ENCODE results near the gene BSPRY. TPM values are rescaled to one million over a fixed set of nuclear protein-coding genes. Genes with fewer than 3 reads are reported as not detected.
"Not testable (repeated sequence)": the region's sequence is repeated elsewhere in the genome, so short reads cannot be mapped to it uniquely, and the experiment has no call there.

BSPRY gene
- total RNA-seq, 1 donor from 2014 or later, result 10.8 TPM

DNA sequence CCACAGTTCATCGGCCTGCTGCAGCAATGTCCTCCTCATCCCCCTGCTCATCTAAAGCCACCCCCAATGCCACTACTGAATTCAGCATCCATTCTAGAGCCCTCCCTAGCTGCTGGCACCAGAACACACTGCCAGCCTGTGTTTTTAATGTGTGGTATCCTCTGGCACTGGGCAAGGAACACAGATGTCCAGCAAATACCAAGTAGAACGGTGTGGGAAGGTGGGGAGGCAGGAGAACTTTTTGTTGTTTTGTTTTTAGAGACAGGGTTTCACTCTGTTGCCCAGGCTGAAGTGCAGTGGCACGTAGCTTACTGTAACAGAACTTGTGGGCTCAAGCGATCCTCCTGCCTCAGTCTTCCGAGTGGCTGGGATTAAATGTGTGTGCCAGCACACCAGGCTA, 22.7 kb downstream of the BSPRY start:
- no peaks in the 10 kb centered on the region for H3K36me3 ChIP-seq
- DNase-seq, result no peak
- no peak overlapping the region for H3K27ac ChIP-seq
- no peaks in the 10 kb centered on the region for H3K9me3 ChIP-seq
- intact Hi-C loops (cut with DNase I), result no loop called here
- H3K27me3 ChIP-seq, result no peaks in the 10 kb centered on the region
- no peak for ATAC-seq
- H3K4me3 ChIP-seq, result no peak overlapping the region
- no peaks in the 10 kb centered on the region for H3K4me1 ChIP-seq
- TF ChIP-seq, protein P1, sequence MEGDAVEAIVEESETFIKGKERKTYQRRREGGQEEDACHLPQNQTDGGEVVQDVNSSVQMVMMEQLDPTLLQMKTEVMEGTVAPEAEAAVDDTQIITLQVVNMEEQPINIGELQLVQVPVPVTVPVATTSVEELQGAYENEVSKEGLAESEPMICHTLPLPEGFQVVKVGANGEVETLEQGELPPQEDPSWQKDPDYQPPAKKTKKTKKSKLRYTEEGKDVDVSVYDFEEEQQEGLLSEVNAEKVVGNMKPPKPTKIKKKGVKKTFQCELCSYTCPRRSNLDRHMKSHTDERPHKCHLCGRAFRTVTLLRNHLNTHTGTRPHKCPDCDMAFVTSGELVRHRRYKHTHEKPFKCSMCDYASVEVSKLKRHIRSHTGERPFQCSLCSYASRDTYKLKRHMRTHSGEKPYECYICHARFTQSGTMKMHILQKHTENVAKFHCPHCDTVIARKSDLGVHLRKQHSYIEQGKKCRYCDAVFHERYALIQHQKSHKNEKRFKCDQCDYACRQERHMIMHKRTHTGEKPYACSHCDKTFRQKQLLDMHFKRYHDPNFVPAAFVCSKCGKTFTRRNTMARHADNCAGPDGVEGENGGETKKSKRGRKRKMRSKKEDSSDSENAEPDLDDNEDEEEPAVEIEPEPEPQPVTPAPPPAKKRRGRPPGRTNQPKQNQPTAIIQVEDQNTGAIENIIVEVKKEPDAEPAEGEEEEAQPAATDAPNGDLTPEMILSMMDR (IDR thresholded peaks at IDR 0.05), result no peak

- H3K9me3 ChIP-seq, result no peaks in the 10 kb centered on the region
- TF ChIP-seq, protein P1 (IDR thresholded peaks at IDR 0.05), result no peak
- no peaks in the 10 kb centered on the region for H3K36me3 ChIP-seq
- DNase-seq (no peak), ATAC-seq (no peak)
- no peaks in the 10 kb centered on the region for H3K4me1 ChIP-seq
- no peaks in the 10 kb centered on the region for H3K27me3 ChIP-seq
- no peak overlapping the region for H3K27ac ChIP-seq
- intact Hi-C loops (cut with DNase I), result no loop called here
- no peak overlapping the region for H3K4me3 ChIP-seq
Observed at GRCh38 chr9:113373256-113373655, 23.9 kb downstream of the BSPRY start.

DNA sequence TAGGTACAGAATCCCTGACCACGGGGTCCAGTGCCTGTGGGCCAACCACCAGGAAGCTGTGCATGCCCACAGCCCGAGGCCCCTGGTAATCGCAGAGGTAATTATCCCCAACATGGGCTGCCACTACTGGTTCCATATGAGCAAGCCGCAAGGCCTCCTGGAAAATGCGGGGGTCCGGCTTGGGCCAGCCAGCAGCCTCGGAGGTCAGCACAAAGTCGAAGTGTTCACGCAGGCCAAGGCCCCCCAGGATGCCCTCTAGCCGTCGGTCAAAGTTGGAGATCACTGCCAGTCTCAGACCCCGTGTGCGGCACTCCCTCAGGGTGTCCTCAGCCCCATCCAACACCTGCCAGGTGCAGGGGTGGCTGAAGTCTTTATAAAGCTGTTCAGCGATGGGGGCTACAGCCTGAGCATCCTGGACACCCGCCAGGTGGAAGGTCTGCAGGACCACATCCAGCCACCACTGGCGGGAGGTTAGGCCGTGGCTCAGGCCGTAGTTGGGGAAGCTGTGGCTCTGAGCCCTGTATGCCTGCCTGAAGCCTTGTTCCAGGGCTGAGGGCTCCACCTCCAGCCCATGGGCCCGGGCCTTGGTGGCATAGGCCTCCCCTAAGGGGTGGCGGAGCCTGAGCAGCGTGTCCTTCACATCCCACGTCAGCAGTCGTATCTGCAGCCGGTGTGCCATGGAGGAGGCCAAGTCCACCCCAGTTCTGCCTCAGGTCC, 24.5 kb downstream of the BSPRY start:
- no peak for ATAC-seq
- Histone ChIP-seq H3K4me1 (no peaks in the 10 kb centered on the region), H3K4me3 (no peak overlapping the region), H3K9me3 (no peaks in the 10 kb centered on the region), H3K27ac (no peak overlapping the region), H3K27me3 (no peaks in the 10 kb centered on the region), H3K36me3 (no peaks in the 10 kb centered on the region)
- DNase-seq, result peak; percentile 55
- TF ChIP-seq, protein P1 (IDR thresholded peaks at IDR 0.05), result no peak
- intact Hi-C loops (cut with DNase I), result no loop called here

GRCh38 chr9:113375057-113376023, 26.0 kb downstream of the BSPRY start:
- no peak for ATAC-seq
- TF ChIP-seq, protein P1 (IDR thresholded peaks at IDR 0.05), result no peak
- Histone ChIP-seq H3K4me1 (no peaks in the 10 kb centered on the region), H3K9me3 (no peaks in the 10 kb centered on the region), H3K4me3 (peak overlapping the region; percentile 69), H3K36me3 (no peaks in the 10 kb centered on the region), H3K27ac (no peak overlapping the region), H3K27me3 (no peaks in the 10 kb centered on the region)
- DNase-seq, result peak; percentile 25
- intact Hi-C loops (cut with DNase I), result no loop called here

DNA sequence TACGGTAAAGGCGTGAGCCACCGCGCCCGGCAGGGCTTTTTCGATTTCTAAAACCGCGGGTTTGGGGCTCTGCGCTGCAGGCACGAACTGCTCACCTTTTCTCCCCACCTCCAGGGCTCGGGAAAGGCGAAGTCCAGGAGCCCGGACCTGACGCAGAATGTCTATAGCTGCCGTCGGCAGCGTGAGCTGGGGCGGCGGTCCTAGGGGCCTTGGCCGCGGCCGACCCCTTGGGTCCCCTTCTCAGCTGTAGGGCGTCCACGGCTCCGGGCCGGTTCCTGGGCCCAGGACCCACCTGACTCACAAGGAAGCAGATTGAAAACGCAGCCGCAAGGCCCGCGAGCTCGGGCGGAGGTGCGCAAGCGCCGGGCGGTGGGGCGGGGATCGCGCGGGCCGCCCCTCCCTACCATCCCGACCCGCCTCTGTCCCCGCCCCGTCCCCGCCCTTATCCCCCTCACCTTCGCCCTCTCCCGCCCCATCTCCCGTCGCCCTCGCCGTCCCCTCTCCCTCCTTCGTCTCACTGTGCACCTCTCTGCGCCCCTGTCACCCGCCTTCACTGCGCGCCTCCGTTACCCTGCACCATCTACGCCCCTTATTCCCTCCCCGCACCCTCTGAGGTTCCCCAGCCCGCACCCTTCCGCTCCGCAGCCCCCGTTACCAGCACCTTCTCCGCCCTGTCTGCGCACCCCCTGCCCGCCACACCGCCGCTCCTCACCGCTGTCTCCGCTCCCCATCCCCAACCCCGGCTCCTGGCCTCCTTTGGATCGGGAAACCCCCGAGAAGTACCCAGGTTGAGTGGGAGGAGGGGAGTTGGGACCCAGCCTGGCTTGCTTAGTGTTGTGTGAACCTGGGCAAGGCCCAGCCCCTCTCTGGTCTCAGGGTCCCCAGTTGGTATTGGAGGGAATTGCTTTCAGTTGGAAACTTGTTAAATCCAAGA, 27.6 kb downstream of the BSPRY start, which contains the start of gene HDHD3:
HDHD3 (minus strand) TSS at position 353 of the 934 bp plus-strand sequence. CDS start 2,632 bp downstream, outside the sequence.
- intact Hi-C loops (cut with DNase I), result no loop called here
- Histone ChIP-seq H3K4me3 (peak within 1 kb of the TSS; percentile 69), H3K36me3 (no peaks in the 10 kb centered on the region), H3K9me3 (no peaks in the 10 kb centered on the region), H3K27ac (peak within 1 kb of the TSS; percentile 76), H3K4me1 (no peaks in the 10 kb centered on the region), H3K27me3 (no peaks in the 10 kb centered on the region)
- ATAC-seq, result peak; percentile 90
- TF ChIP-seq, protein P1 (IDR thresholded peaks at IDR 0.05), result no peak
- DNase-seq, result peak; percentile 83

- H3K27ac ChIP-seq; H3K27me3 ChIP-seq; ATAC-seq; H3K4me1 ChIP-seq; intact Hi-C loops (cut with DNase I); H3K4me3 ChIP-seq; H3K36me3 ChIP-seq; H3K9me3 ChIP-seq: not testable (repeated sequence)
- peak; percentile 30 for DNase-seq
Observed at GRCh38 chr9:113379094-113379828, 29.9 kb downstream of the BSPRY start.

DNA sequence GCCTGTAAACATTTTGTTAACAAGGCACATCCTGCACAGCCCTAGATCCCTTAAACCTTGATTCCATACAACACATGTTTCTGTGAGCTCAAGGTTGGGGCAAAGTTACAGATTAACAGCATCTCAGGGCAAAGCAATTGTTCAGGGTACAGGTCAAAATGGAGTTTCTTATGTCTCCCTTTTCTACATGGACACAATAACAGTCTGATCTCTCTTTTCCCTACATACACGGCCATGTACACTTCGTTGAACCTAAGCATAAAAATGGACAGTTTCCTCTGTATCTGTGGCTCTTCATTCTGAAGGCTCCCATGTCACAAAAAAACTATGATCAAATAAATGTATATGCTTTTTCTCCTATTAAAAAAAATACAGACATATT, 30.5 kb downstream of the BSPRY start:
- intact Hi-C loops (cut with DNase I); ATAC-seq; H3K9me3 ChIP-seq; H3K27me3 ChIP-seq; H3K4me3 ChIP-seq; DNase-seq; H3K36me3 ChIP-seq; H3K4me1 ChIP-seq; H3K27ac ChIP-seq: not testable (repeated sequence)
